Mucosa of descending colon (tissue), 3 donors: Measurements from ENCODE around the gene ZNF726. TPM values are rescaled to one million over a fixed set of nuclear protein-coding genes. Genes with fewer than 3 reads are reported as not detected.
"Not testable (repeated sequence)": the region's sequence is repeated elsewhere in the genome, so short reads cannot be mapped to it uniquely, and the experiment has no call there.

Source experiments
- ATAC-seq: fragments of 200-7000 bp; cut with Tn5 transposase; one replicate; pipeline ENCODE4 v1.9.1; 2020; ENCODE audit warnings: mild to moderate bottlenecking, moderate library complexity
- DNase-seq, 3 donors: peaks; one replicate each; pipeline ENCODE4 v3.0.0-alpha.2; 2020
- H3K36me3 ChIP-seq: fragments of 200-600 bp; one replicate; pipeline ENCODE4 v1.8.0; 2021; ENCODE audit warnings: low read depth, mild to moderate bottlenecking
- H3K4me1 ChIP-seq: fragments of 200-600 bp; one replicate; pipeline ENCODE4 v1.8.0; 2021; ENCODE audit warnings: low read depth, mild to moderate bottlenecking
- H3K4me3 ChIP-seq: fragments of 200-600 bp; one replicate; pipeline ENCODE4 v1.8.0; 2021; ENCODE audit warnings: mild to moderate bottlenecking
- H3K9me3 ChIP-seq: fragments of 200-600 bp; one replicate; pipeline ENCODE4 v1.8.0; 2021; ENCODE audit warnings: mild to moderate bottlenecking
- intact Hi-C, 2 donors: fragments of 100-400 bp; cut with DNase I in 1 of 2; cut with micrococcal nuclease in 1 of 2; formaldehyde crosslinking; loops; one replicate each; pipeline versions ENCODE4 v1.11.0 to v1.11.1; 2022; cut with DNase I, micrococcal nuclease
- total RNA-seq, 3 donors: library from RNA; stranded (reverse); fragmentation: NEBNext Ultra II Directional in 2 of 3; extraction: Animal tissue kit (Norgen Biotek cat#: 25700) in 2 of 3; gene quantifications; one replicate each; pipeline versions ENCODE4 v1.2.1 to v1.2.4, GENCODE V29; 2021 to 2023
- TF ChIP-seq, protein P1 (sequence below): fragments of 200-600 bp; IDR thresholded peaks from one replicate; pipeline ENCODE4 v1.8.0; 2022; ENCODE audit warnings: antibody characterized with exemption, mild to moderate bottlenecking
- donor health status: DM: no; HTN: no; CAD: no; lungs with moderate emphysema.
- donor health status: DM: no; HTN: no; CAD: no.
- donor health status: DM: no; HTN: yes; CAD: no.

Gene ZNF726
- total RNA-seq, 3 donors from 2014 or later, result 1.7 to 8.5 (median 1.9) TPM

DNA sequence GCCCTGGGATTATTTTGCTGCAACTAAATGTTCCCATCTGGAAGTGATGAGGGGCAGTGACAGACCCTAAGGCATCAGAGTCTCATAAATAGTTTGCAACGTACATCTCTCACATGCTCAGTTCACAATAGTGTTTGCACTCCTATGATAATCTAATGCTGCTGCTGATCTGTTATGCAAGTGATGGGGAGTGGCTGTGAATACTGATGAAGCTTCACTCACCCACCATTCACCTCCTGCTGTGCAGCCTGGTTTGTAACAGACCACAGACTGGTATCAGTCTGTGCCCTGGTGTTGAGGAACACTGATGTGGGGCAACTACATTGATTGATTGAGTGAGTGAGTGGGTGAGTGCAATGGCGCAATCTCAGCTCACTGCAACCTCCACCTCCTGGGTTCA is 54.9 kb downstream of the ZNF726 start:
- Histone ChIP-seq H3K4me3 (no peak overlapping the region), H3K4me1 (no peaks in the 10 kb centered on the region), H3K9me3 (peaks cover 13% of the 10 kb centered on the region), H3K36me3 (no peaks in the 10 kb centered on the region)
- ATAC-seq, result no peak
- intact Hi-C loops, result loop anchor here in 1 of 2 donors (5.0 kb wide), 1 partner anchor 97 kb away; no protein-coding TSS in a partner anchor
- TF ChIP-seq, protein P1, sequence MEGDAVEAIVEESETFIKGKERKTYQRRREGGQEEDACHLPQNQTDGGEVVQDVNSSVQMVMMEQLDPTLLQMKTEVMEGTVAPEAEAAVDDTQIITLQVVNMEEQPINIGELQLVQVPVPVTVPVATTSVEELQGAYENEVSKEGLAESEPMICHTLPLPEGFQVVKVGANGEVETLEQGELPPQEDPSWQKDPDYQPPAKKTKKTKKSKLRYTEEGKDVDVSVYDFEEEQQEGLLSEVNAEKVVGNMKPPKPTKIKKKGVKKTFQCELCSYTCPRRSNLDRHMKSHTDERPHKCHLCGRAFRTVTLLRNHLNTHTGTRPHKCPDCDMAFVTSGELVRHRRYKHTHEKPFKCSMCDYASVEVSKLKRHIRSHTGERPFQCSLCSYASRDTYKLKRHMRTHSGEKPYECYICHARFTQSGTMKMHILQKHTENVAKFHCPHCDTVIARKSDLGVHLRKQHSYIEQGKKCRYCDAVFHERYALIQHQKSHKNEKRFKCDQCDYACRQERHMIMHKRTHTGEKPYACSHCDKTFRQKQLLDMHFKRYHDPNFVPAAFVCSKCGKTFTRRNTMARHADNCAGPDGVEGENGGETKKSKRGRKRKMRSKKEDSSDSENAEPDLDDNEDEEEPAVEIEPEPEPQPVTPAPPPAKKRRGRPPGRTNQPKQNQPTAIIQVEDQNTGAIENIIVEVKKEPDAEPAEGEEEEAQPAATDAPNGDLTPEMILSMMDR, result no peak
- DNase-seq, result no peak

DNA sequence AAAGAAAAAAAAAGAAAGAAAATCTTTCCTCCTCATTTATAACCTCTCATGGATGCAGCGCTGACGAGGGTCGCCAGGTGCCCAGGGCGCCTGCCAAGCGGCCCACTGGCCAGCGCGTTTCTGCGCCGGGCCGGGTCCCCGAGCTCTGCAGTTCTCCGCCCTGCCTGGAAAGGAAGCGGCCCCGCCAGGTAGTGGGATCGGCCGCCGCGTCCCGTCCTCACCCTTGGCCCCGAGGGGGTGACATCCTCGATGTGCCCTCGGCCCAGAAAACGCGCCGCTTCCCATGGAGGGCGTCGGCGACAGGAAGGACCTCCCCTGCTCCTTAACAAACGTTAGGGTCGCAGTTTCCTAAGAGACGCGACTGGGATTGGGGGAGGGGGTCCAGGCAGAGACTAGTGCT is 56.9 kb downstream of the ZNF726 start:
- Histone ChIP-seq H3K36me3 (no peaks in the 10 kb centered on the region), H3K9me3 (peaks cover 3% of the 10 kb centered on the region), H3K4me1 (no peaks in the 10 kb centered on the region), H3K4me3 (no peak overlapping the region)
- intact Hi-C loops, result no loop called here
- DNase-seq (peak in 1 of 3 donors; percentile 19), ATAC-seq (no peak)
- TF ChIP-seq, protein P1, result no peak

DNA sequence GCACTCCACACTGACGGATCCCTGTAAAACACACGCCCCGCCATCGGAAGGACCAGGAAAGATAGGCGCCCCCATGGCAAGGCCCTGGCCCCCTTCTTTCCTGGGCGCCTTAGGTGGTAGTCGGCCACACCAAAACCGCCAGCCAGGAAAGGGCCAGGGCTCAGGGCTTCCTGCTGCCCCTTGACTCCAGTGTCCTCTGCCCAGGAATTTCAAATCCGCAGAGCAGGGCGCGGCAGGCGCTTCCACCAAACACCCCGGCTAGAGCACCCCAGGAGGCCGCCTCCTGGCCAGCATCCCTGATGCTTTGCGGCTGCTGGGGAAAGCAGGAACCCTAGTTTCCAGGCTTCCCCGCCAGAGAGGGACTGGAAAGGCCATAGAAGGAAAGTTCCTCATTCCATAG is 57.5 kb downstream of the ZNF726 start:
- DNase-seq, result peak in 1 of 3 donors; percentile 23
- ATAC-seq, result no peak
- TF ChIP-seq, protein P1, result no peak
- H3K36me3 ChIP-seq, result no peaks in the 10 kb centered on the region
- intact Hi-C loops, result no loop called here
- H3K4me1 ChIP-seq, result no peaks in the 10 kb centered on the region
- H3K9me3 ChIP-seq, result peaks cover 3% of the 10 kb centered on the region
- no peak overlapping the region for H3K4me3 ChIP-seq

DNA sequence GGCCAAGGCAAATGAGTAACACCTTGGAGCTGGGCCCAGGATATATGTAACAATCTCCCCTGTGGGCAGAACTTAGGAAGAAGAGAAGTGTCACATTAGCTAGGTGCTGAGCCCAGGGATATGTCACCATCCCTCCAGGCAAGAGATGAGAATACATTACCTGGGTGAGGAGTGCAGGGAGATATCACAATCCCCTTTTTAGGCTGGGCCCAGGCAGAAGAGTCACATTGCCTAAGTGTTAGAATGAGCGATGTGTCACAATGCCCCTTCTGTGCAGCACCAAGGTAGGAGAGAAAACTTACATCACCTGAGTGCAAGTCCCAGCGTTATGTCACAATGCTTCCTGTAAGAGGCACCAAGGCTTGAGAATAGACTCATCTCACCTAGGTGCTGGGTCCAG is 60.3 kb downstream of the ZNF726 start:
- H3K4me3 ChIP-seq, result no peak overlapping the region
- peaks cover 3% of the 10 kb centered on the region for H3K9me3 ChIP-seq
- TF ChIP-seq, protein P1, result no peak
- H3K4me1 ChIP-seq, result no peaks in the 10 kb centered on the region
- ATAC-seq, result no peak
- no peaks in the 10 kb centered on the region for H3K36me3 ChIP-seq
- no peak for DNase-seq
- intact Hi-C loops, result no loop called here

DNA sequence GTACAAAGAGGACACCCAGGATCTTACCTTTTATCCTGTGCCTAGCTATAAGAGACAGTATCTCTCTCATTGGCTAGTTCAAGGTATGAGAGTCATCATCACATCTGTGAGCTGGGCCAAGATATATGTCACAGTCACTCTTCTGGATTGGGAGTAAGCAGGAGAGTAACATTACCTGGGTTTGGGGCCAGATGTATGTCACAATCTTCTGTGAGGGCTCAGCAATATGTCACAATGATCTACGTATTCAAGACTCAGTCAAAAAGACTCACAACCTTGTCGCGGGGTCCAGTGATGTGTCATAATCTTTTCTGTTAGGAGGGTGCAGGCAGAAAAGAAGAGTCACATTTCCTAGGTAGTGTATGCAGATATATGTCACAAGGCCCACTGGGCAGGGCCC is 61.9 kb downstream of the ZNF726 start:
- H3K9me3 ChIP-seq, DNase-seq: not testable (repeated sequence)

DNA sequence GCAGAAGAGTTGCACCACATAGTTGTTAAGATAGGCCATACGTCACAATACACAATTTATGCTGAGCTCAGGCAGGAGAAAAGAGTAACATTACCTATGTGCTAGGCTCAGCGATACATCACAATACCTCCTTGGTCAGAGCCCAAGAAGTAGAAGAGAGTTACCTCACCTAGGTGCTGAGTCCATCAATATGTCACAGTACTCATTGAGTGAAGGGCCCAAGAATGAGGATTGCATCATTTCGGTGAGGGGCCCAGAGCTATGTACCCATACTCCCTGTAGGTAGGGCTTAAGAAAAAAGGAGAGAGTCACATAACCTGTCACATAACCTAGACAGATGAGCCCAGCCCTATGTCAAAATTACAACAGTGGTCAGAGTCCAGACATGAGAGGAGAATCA is 62.6 kb downstream of the ZNF726 start:
- H3K4me3 ChIP-seq, H3K9me3 ChIP-seq, intact Hi-C loops, DNase-seq, ATAC-seq, H3K4me1 ChIP-seq, H3K36me3 ChIP-seq: not testable (repeated sequence)

More for the DNA sequence above, 61.9 kb downstream of the ZNF726 start:
- H3K4me3 ChIP-seq, ATAC-seq, H3K4me1 ChIP-seq, intact Hi-C loops, H3K36me3 ChIP-seq: not testable (repeated sequence)

DNA sequence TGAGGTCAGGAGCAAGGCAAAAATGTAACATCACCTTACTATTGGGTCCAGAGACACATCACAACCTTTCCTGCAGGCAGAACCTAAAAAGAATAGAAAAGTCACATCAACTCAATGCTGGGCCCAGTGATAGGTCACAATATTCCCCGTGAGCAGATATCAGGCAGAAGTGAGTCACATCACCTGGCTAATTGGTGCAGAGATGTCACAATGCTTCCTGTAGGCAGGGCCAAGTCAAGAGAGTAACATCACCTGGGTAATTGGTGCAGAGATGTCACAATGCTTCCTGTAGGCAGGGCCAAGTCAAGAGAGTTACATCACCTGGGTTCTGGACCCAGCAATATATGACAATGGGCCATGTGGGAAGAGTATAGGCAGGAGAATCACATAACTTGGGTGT is 63.4 kb downstream of the ZNF726 start:
- Histone ChIP-seq H3K4me1 (no peaks in the 10 kb centered on the region), H3K36me3 (no peaks in the 10 kb centered on the region), H3K4me3 (no peak overlapping the region), H3K9me3 (no peaks in the 10 kb centered on the region)
- TF ChIP-seq, protein P1, result no peak
- no peak for DNase-seq
- intact Hi-C loops, result no loop called here
- no peak for ATAC-seq
